NT2/D1 (cell line): ENCODE data around the gene IRF2.

Experiments
- DNase-seq: peaks from one replicate; pipeline ENCODE4 v3.0.0-alpha.2; 2011; ENCODE audit warnings: low read depth, low spot score
- H3K27me3 ChIP-seq: 2 replicates; pipeline ENCODE4 v1.6.0; 2011; ENCODE audit warnings: mild to moderate bottlenecking; ENCODE audit not compliant: insufficient read length, insufficient read depth
- H3K36me3 ChIP-seq: 2 replicates; pipeline ENCODE4 v1.6.1; 2011; ENCODE audit warnings: mild to moderate bottlenecking, low read length, mixed read lengths; ENCODE audit not compliant: insufficient read depth, insufficient read length
- H3K4me1 ChIP-seq: 2 replicates; pipeline ENCODE4 v1.5.1; 2011; ENCODE audit not compliant: insufficient read depth, insufficient read length
- H3K4me3 ChIP-seq: 2 replicates; pipeline ENCODE4 v1.5.1; 2011; ENCODE audit warnings: low read depth; ENCODE audit not compliant: insufficient read length
- H3K9ac ChIP-seq: 2 replicates; pipeline ENCODE4 v1.6.0; 2011; ENCODE audit warnings: low read depth; ENCODE audit not compliant: insufficient read length
- H3K9me3 ChIP-seq: 2 replicates; pipeline ENCODE4 v1.5.1; 2011; ENCODE audit warnings: mild to moderate bottlenecking, low read length; ENCODE audit not compliant: insufficient read depth
- SUZ12 ChIP-seq: IDR thresholded peaks from 2 replicates; pipeline ENCODE4 v1.6.1; 2011; ENCODE audit not compliant: insufficient read length, insufficient read depth; ENCODE audit errors: extremely low read depth
- YY1 ChIP-seq: IDR thresholded peaks from 2 replicates; pipeline ENCODE4 v1.6.1; 2011; ENCODE audit not compliant: insufficient read length, insufficient read depth
- ZNF274 ChIP-seq: IDR thresholded peaks from 2 replicates; pipeline ENCODE4 v1.6.1; 2011; ENCODE audit warnings: mild to moderate bottlenecking, low read depth, low read length

The IRF2 gene

GRCh38 chr4:184504385-184504784 lies 30.0 kb upstream of the IRF2 start:
- no peaks in the 10 kb centered on the region for H3K27me3 ChIP-seq
- no peak for DNase-seq
- H3K4me3 ChIP-seq: no peak overlapping the region
- no peak overlapping the region for H3K9ac ChIP-seq
- H3K36me3 ChIP-seq: no peaks in the 10 kb centered on the region
- no peak for TF ChIP-seq YY1
- no peaks in the 10 kb centered on the region for H3K4me1 ChIP-seq
- H3K9me3 ChIP-seq: 0 out of 2 replicates have a peak, but pooled peaks cover under 1% of the 10 kb centered on the region

- H3K4me1 ChIP-seq: no peaks in the 10 kb centered on the region
- TF ChIP-seq SUZ12: no peak
- TF ChIP-seq YY1: no peak
- no peak overlapping the region for H3K4me3 ChIP-seq
- H3K9ac ChIP-seq: no peak overlapping the region
- no peaks in the 10 kb centered on the region for H3K27me3 ChIP-seq
- DNase-seq: no peak
- H3K9me3 ChIP-seq: no peaks in the 10 kb centered on the region
- no peaks in the 10 kb centered on the region for H3K36me3 ChIP-seq
These were observed 29.5 kb upstream of the IRF2 start for GRCh38 chr4:184503869-184504300.

- Histone ChIP-seq H3K4me3 (no peak overlapping the region), H3K36me3 (no peaks in the 10 kb centered on the region), H3K27me3 (no peaks in the 10 kb centered on the region), H3K4me1 (no peaks in the 10 kb centered on the region), H3K9me3 (no peaks in the 10 kb centered on the region), H3K9ac (no peak overlapping the region)
- DNase-seq: no peak
- TF ChIP-seq YY1: no peak
These were observed 26.6 kb upstream of the IRF2 start for GRCh38 chr4:184500748-184501589.

- no peak overlapping the region for H3K4me3 ChIP-seq
These were observed 25.6 kb upstream of the IRF2 start for GRCh38 chr4:184499996-184500395.

GRCh38 chr4:184498598-184498997 lies 24.2 kb upstream of the IRF2 start:
- no peaks in the 10 kb centered on the region for H3K4me1 ChIP-seq
- no peak for DNase-seq
- H3K9ac ChIP-seq: no peak overlapping the region
- no peaks in the 10 kb centered on the region for H3K27me3 ChIP-seq
- H3K9me3 ChIP-seq: no peaks in the 10 kb centered on the region
- no peak overlapping the region for H3K4me3 ChIP-seq
- no peak for TF ChIP-seq ZNF274
- no peak for TF ChIP-seq YY1
- no peak for TF ChIP-seq SUZ12
- no peaks in the 10 kb centered on the region for H3K36me3 ChIP-seq

More at GRCh38 chr4:184499996-184500395, 25.6 kb upstream of the IRF2 start:
- Histone ChIP-seq H3K9ac (no peak overlapping the region), H3K4me1 (no peaks in the 10 kb centered on the region), H3K9me3 (no peaks in the 10 kb centered on the region), H3K27me3 (no peaks in the 10 kb centered on the region), H3K36me3 (no peaks in the 10 kb centered on the region)
- no peak for TF ChIP-seq ZNF274
- no peak for DNase-seq

- Histone ChIP-seq H3K4me1 (no peaks in the 10 kb centered on the region), H3K9me3 (no peaks in the 10 kb centered on the region), H3K36me3 (no peaks in the 10 kb centered on the region), H3K27me3 (no peaks in the 10 kb centered on the region), H3K4me3 (no peak overlapping the region), H3K9ac (no peak overlapping the region)
- no peak for TF ChIP-seq ZNF274
- TF ChIP-seq YY1: no peak
- no peak for TF ChIP-seq SUZ12
- DNase-seq: no peak
These were observed 15.4 kb upstream of the IRF2 start for GRCh38 chr4:184489771-184490170.

- Histone ChIP-seq H3K9me3 (no peaks in the 10 kb centered on the region; the same call in 1 of the 2 replicates), H3K4me1 (no peaks in the 10 kb centered on the region), H3K36me3 (no peaks in the 10 kb centered on the region), H3K4me3 (no peak overlapping the region), H3K27me3 (no peaks in the 10 kb centered on the region), H3K9ac (no peak overlapping the region)
- TF ChIP-seq SUZ12: no peak
- no peak for TF ChIP-seq YY1
- TF ChIP-seq ZNF274: no peak
- no peak for DNase-seq
These were observed 13.2 kb upstream of the IRF2 start for GRCh38 chr4:184487503-184487902.
